H1 (cell line): ENCODE data around the gene OGG1. TPM values are rescaled to one million over a fixed set of nuclear protein-coding genes. Genes with fewer than 3 reads are reported as not detected.
"Not testable (repeated sequence)": the region's sequence is repeated elsewhere in the genome, so short reads cannot be mapped to it uniquely, and the experiment has no call there.

Experiments used
- CTCF ChIA-PET: fragments of 300-600 bp; sonication (Branson Sonifier 250); formaldehyde crosslinking; loops from one replicate; lab custom pipeline; 2021; ENCODE audit not compliant: partially characterized antibody; lab: Charles Lee
- POLR2A ChIA-PET: fragments of 300-600 bp; sonication (Branson Sonifier 250); formaldehyde crosslinking; loops from one replicate; lab custom pipeline; 2021; ENCODE audit warnings: inconsistent platforms; ENCODE audit not compliant: partially characterized antibody; lab: Charles Lee
- DNase-seq, 2 experiments: peaks; one replicate each; pipeline versions ENCODE4 v3.0.0 to v3.0.0-alpha.2; 2010 to 2022; ENCODE audit warnings: low spot score in 2 of 2, low read depth in 1 of 2, mixed read lengths in 1 of 2
- FAIRE-seq: peaks from 2 replicates; lab custom pipeline; 2011; peaks lifted over from hg19 to GRCh38; lab: Jason Lieb, UNC
- H2AFZ ChIP-seq: 2 replicates; pipeline ENCODE4 v1.8.1; 2012; ENCODE audit warnings: low read length, inconsistent platforms
- H2AK5ac ChIP-seq: 2 replicates; pipeline ENCODE4 v1.6.1; 2013; ENCODE audit warnings: low read depth, low read length
- H2BK120ac ChIP-seq: replicated peaks from 2 replicates; pipeline ENCODE3; 2013; ENCODE audit warnings: low read depth, low read length, inconsistent platforms
- H2BK12ac ChIP-seq: 2 replicates; pipeline ENCODE4 v1.6.1; 2013; ENCODE audit warnings: low read depth, low read length
- H2BK15ac ChIP-seq: 2 replicates; pipeline ENCODE4 v1.6.1; 2013; ENCODE audit warnings: low read length
- H2BK20ac ChIP-seq: 2 replicates; pipeline ENCODE4 v1.6.1; 2013; ENCODE audit warnings: low read length
- H2BK5ac ChIP-seq: 2 replicates; pipeline ENCODE4 v1.6.1; 2013; ENCODE audit warnings: low read depth, low read length
- H3K14ac ChIP-seq: 2 replicates; pipeline ENCODE4 v1.6.1; 2013; ENCODE audit warnings: inconsistent platforms; ENCODE audit not compliant: insufficient read length
- H3K18ac ChIP-seq: 2 replicates; pipeline ENCODE4 v1.6.1; 2013; ENCODE audit warnings: low read length; ENCODE audit errors: extremely low read depth
- H3K23ac ChIP-seq: 2 replicates; pipeline ENCODE4 v1.6.1; 2013; ENCODE audit warnings: inconsistent platforms; ENCODE audit not compliant: insufficient read length
- H3K23me2 ChIP-seq: 2 replicates; pipeline ENCODE4 v1.6.1; 2013; ENCODE audit warnings: low read depth, low read length
- H3K27ac ChIP-seq: 2 replicates; pipeline ENCODE4 v1.6.1; 2011; ENCODE audit warnings: low read depth, low read length, inconsistent platforms
- H3K27me3 ChIP-seq, 4 experiments: replicated peaks in 1 of 4; 1 replicate in 1 of 4; 2 replicates in 3 of 4; pipeline versions ENCODE4 v1.6.1 to v1.8.1; 2011 to 2013; ENCODE audit warnings: low read length in 3 of 4, mild to moderate bottlenecking in 3 of 4, inconsistent platforms in 2 of 4, mixed read lengths in 2 of 4, moderate library complexity in 1 of 4; ENCODE audit not compliant: control insufficient read depth in 3 of 4, insufficient read depth in 3 of 4; ENCODE audit errors: extremely low read depth in 1 of 4
- H3K36me3 ChIP-seq, 4 experiments: 2 replicates each; pipeline versions ENCODE4 v1.6.1 to v1.8.1; 2011 to 2013; ENCODE audit warnings: mild to moderate bottlenecking in 4 of 4, low read length in 3 of 4, moderate library complexity in 2 of 4, control low read depth in 1 of 4, inconsistent platforms in 1 of 4; ENCODE audit not compliant: insufficient read depth in 4 of 4, control insufficient read depth in 2 of 4
- H3K4ac ChIP-seq: replicated peaks from 2 replicates; pipeline ENCODE3; 2013; ENCODE audit warnings: low read length, low read depth, mixed read lengths, inconsistent platforms; ENCODE audit not compliant: insufficient read length
- H3K4me1 ChIP-seq, 4 experiments: replicated peaks in 1 of 4; 1 replicate in 1 of 4; 2 replicates in 3 of 4; pipeline versions ENCODE4 v1.6.1 to v1.8.1; 2011 to 2013; ENCODE audit warnings: low read length in 3 of 4, inconsistent platforms in 2 of 4, mixed read lengths in 1 of 4; ENCODE audit not compliant: insufficient read depth in 4 of 4, control insufficient read depth in 3 of 4
- H3K4me2 ChIP-seq, 2 experiments: 2 replicates each; pipeline versions ENCODE4 v1.6.1 to v1.8.1; 2011 to 2013; ENCODE audit warnings: low read depth in 2 of 2, low read length in 2 of 2, control low read depth in 1 of 2, inconsistent platforms in 1 of 2, mild to moderate bottlenecking in 1 of 2; ENCODE audit not compliant: insufficient read depth in 1 of 2
- H3K4me3 ChIP-seq, 4 experiments: fragments of 200-600, 300-600 bp in 1 of 4; sonication (generic), shearing (Covaris generic), sonication (Bioruptor Twin) in 1 of 4; 2 replicates each; pipeline versions ENCODE4 v1.5.1 to v1.8.1; 2011 to 2016; ENCODE audit warnings: low read length in 4 of 4, low read depth in 3 of 4, control low read depth in 2 of 4, inconsistent platforms in 2 of 4, mild to moderate bottlenecking in 2 of 4, mixed read lengths in 1 of 4, moderate library complexity in 1 of 4; ENCODE audit not compliant: insufficient read depth in 2 of 4; ENCODE audit errors: extremely low read depth in 1 of 4
- H3K56ac ChIP-seq: replicated peaks from 2 replicates; pipeline ENCODE3; 2013; ENCODE audit warnings: low read depth, mild to moderate bottlenecking, mixed read lengths, low read length, inconsistent platforms; ENCODE audit not compliant: insufficient read length
- H3K79me1 ChIP-seq: 2 replicates; pipeline ENCODE4 v1.6.1; 2013; ENCODE audit warnings: low read depth, low read length, control low read depth
- H3K79me2 ChIP-seq, 2 experiments: 2 replicates each; pipeline versions ENCODE4 v1.6.1 to v1.8.1; 2012 to 2013; ENCODE audit warnings: low read length in 2 of 2, mild to moderate bottlenecking in 2 of 2, inconsistent platforms in 1 of 2; ENCODE audit not compliant: insufficient read depth in 2 of 2, control insufficient read depth in 1 of 2
- H3K9ac ChIP-seq, 4 experiments: replicated peaks in 1 of 4; 1 replicate in 1 of 4; 2 replicates in 3 of 4; pipeline versions ENCODE4 v1.6.1 to v1.8.1; 2011 to 2013; ENCODE audit warnings: low read depth in 3 of 4, low read length in 3 of 4, control low read depth in 2 of 4, mild to moderate bottlenecking in 2 of 4, moderate library complexity in 2 of 4, inconsistent platforms in 1 of 4; ENCODE audit errors: extremely low read depth in 1 of 4
- H3K9me3 ChIP-seq, 2 experiments: 2 replicates each; pipeline versions ENCODE4 v1.6.1 to v1.8.1; 2012 to 2013; ENCODE audit warnings: mild to moderate bottlenecking in 2 of 2, moderate library complexity in 2 of 2, control low read depth in 1 of 2, inconsistent platforms in 1 of 2, low read depth in 1 of 2, low read length in 1 of 2, mixed read lengths in 1 of 2; ENCODE audit not compliant: insufficient read depth in 2 of 2
- H4K20me1 ChIP-seq, 2 experiments: replicated peaks in 1 of 2; 2 replicates each; pipeline versions ENCODE3 to v1.8.1; 2011 to 2013; ENCODE audit warnings: inconsistent platforms in 2 of 2, low read length in 2 of 2, mild to moderate bottlenecking in 1 of 2; ENCODE audit not compliant: insufficient read depth in 2 of 2, control insufficient read depth in 1 of 2
- H4K5ac ChIP-seq: 2 replicates; pipeline ENCODE4 v1.6.1; 2013; ENCODE audit warnings: low read length, low read depth, mixed read lengths, inconsistent platforms; ENCODE audit not compliant: insufficient read length
- H4K8ac ChIP-seq: 2 replicates; pipeline ENCODE4 v1.8.0; 2013; ENCODE audit warnings: mild to moderate bottlenecking, moderate library complexity, low read length, inconsistent platforms; ENCODE audit not compliant: insufficient read depth; ENCODE audit errors: extremely low read depth
- H4K91ac ChIP-seq: replicated peaks from 2 replicates; pipeline ENCODE3; 2013; ENCODE audit warnings: low read length, mixed read lengths, inconsistent platforms; ENCODE audit not compliant: insufficient read length
- WGBS, 2 experiments: shearing (Covaris generic) in 1 of 2; methylation state at CpG; one replicate each; pipeline versions ENCODE4 v1.1.6 to v1.1.7; 2013 to 2015; ENCODE audit warnings: low lambda C conversion rate in 2 of 2, mixed read lengths in 2 of 2, inconsistent platforms in 1 of 2, low coverage in 1 of 2, missing lambda C conversion rate in 1 of 2; ENCODE audit not compliant: insufficient replicate concordance in 2 of 2, insufficient coverage in 1 of 2, insufficient read length in 1 of 2; ENCODE audit errors: extremely low coverage in 1 of 2, missing lambda C conversion rate in 1 of 2; 5-methylcytosine and 5-hydroxymethylcytosine counted together
- polyA plus RNA-seq, 7 experiments: library from polyadenylated mRNA; depleted of rRNA in 3 of 7; stranded (reverse) in 5 of 7; unstranded in 2 of 7; fragments of >200 nt in 5 of 7; fragments of 200-250 nt in 2 of 7; gene quantifications; 1 replicate in 5 of 7; 2 replicates in 1 of 7; 4 replicates in 1 of 7; pipeline versions ENCODE4 v1.2.1 to v1.2.3, GENCODE V29; 2011 to 2013; ENCODE audit warnings: missing spikeins in 2 of 7, mixed read lengths in 2 of 7
- total RNA-seq: library from RNA; stranded (reverse); fragmentation: NEBNext Ultra II Directional; extraction: Animal tissue kit (Norgen Biotek cat#: 25700); gene quantifications from 2 replicates; pipeline ENCODE4 v1.2.1, GENCODE V29; 2021

OGG1 gene
- total and polyA plus RNA-seq, 2 of the 8 experiments (the other 6 are each of a cell fraction or from before 2014, with no cell fraction given): 29.6 to 46.8 TPM

GRCh38 chr3:9771007-9771406 is 21.3 kb downstream of the OGG1 start:
- H3K79me2 ChIP-seq, H3K27ac ChIP-seq, H3K4me1 ChIP-seq, H2BK15ac ChIP-seq, FAIRE-seq, H3K36me3 ChIP-seq, H2AFZ ChIP-seq, H2BK5ac ChIP-seq, H3K14ac ChIP-seq, H3K79me1 ChIP-seq, H3K18ac ChIP-seq, H3K9me3 ChIP-seq, H3K4me3 ChIP-seq, H4K5ac ChIP-seq, H4K91ac ChIP-seq, DNase-seq, H3K23me2 ChIP-seq, H3K4me2 ChIP-seq, H2BK12ac ChIP-seq, H2AK5ac ChIP-seq, H4K8ac ChIP-seq, H3K4ac ChIP-seq, H3K9ac ChIP-seq, H4K20me1 ChIP-seq, H3K56ac ChIP-seq, H3K23ac ChIP-seq, H2BK20ac ChIP-seq, H2BK120ac ChIP-seq: not testable (repeated sequence)
- WGBS, 2 experiments: 100% methylated on average over 1 of the region's 2 CpGs; no CpG with 5 or more reads in 1 of the 2 experiments
- POLR2A ChIA-PET: interaction anchor here (1.1 to 5.2 kb wide), 5 partner anchors 10 to 22 kb away, joined by 3 to 43 read pairs (median 8); partner anchors contain the start of genes ARPC4, OGG1 and TADA3
- H3K27me3 ChIP-seq: peaks cover 1 to 28% (median 23%) of the 10 kb centered on the region in 4 experiments; a peak in 6 of 7 replicates
- CTCF ChIA-PET: interaction anchor here (0.6 to 1.4 kb wide), 2 partner anchors 20 to 37 kb away, joined by 3 read pairs; no protein-coding TSS in a partner anchor
